Fibroblast of lung (primary cell): ENCODE data around the gene ATP8A2. TPM values are rescaled to one million over a fixed set of nuclear protein-coding genes. Genes with fewer than 3 reads are reported as not detected.

ENCODE experiments used
- DNase-seq, 2 donors: peaks; one replicate each; pipeline versions ENCODE4 v3.0.0 to v3.0.0-alpha.2; 2010; ENCODE audit warnings: low read depth in 2 of 2
- H2AFZ ChIP-seq: 2 replicates; pipeline ENCODE4 v1.5.1; 2012; ENCODE audit warnings: low read length, control low read depth, inconsistent platforms
- H3K27ac ChIP-seq: 2 replicates; pipeline ENCODE4 v1.5.1; 2011; ENCODE audit warnings: low read length, control low read depth; ENCODE audit not compliant: insufficient read depth
- H3K27me3 ChIP-seq: 2 replicates; pipeline ENCODE4 v1.5.1; 2011; ENCODE audit warnings: mild to moderate bottlenecking, low read length; ENCODE audit not compliant: control insufficient read depth, insufficient read depth
- H3K36me3 ChIP-seq: 2 replicates; pipeline ENCODE4 v1.5.1; 2011; ENCODE audit warnings: low read length; ENCODE audit not compliant: control insufficient read depth, insufficient read depth
- H3K4me1 ChIP-seq: 2 replicates; pipeline ENCODE4 v1.5.1; 2011; ENCODE audit warnings: low read length; ENCODE audit not compliant: control insufficient read depth, insufficient read depth; ENCODE audit errors: extremely low read depth
- H3K4me2 ChIP-seq: 2 replicates; pipeline ENCODE4 v1.5.1; 2011; ENCODE audit warnings: low read length, control low read depth; ENCODE audit not compliant: insufficient read depth; ENCODE audit errors: extremely low read depth
- H3K4me3 ChIP-seq, 4 experiments: fragments of 200-600 bp in 1 of 4; sonication (generic) in 1 of 4; replicated peaks in 1 of 4; 2 replicates each; pipeline ENCODE4 v1.5.1; 2011 to 2016; ENCODE audit warnings: low read length in 4 of 4, low read depth in 3 of 4, mild to moderate bottlenecking in 3 of 4, control low read depth in 2 of 4, inconsistent platforms in 1 of 4, mixed read lengths in 1 of 4; ENCODE audit not compliant: insufficient read depth in 1 of 4; ENCODE audit errors: control extremely low read depth in 1 of 4
- H3K79me2 ChIP-seq: 2 replicates; pipeline ENCODE4 v1.5.1; 2012; ENCODE audit warnings: mild to moderate bottlenecking, low read length, inconsistent platforms; ENCODE audit not compliant: control insufficient read depth, insufficient read depth
- H3K9ac ChIP-seq: 2 replicates; pipeline ENCODE4 v1.5.1; 2011; ENCODE audit warnings: mild to moderate bottlenecking, low read length, control low read depth; ENCODE audit not compliant: insufficient read depth
- H3K9me3 ChIP-seq: 2 replicates; pipeline ENCODE4 v1.5.1; 2012; ENCODE audit warnings: low read depth, low read length; ENCODE audit not compliant: control insufficient read depth, insufficient read depth
- H4K20me1 ChIP-seq: 2 replicates; pipeline ENCODE4 v1.5.1; 2011; ENCODE audit warnings: low read length; ENCODE audit not compliant: control insufficient read depth, insufficient read depth; ENCODE audit errors: extremely low read depth
- EZH2 ChIP-seq: IDR thresholded peaks from 2 replicates; pipeline ENCODE4 v1.5.1; 2012; ENCODE audit warnings: low read length, control low read depth, mild to moderate bottlenecking; ENCODE audit errors: missing control alignments
- polyA plus RNA-seq, 2 donors: library from polyadenylated mRNA; depleted of rRNA in 1 of 2; stranded (reverse) in 1 of 2; unstranded in 1 of 2; fragments of >200 nt; gene quantifications; 2 replicates each; pipeline ENCODE4 v1.2.1, GENCODE V29; 2011 to 2012; ENCODE audit warnings: missing spikeins in 1 of 2
- total RNA-seq: library from RNA; depleted of rRNA; stranded (reverse); fragments of >200 nt; gene quantifications from 2 replicates; pipeline ENCODE4 v1.2.1, GENCODE V29; 2014
- TF ChIP-seq, protein P1 (sequence below), 2 donors: IDR thresholded peaks in 1 of 2; conservative IDR thresholded peaks in 1 of 2; 1 replicate in 1 of 2; 2 replicates in 1 of 2; pipeline ENCODE4 v1.5.1; 2011 to 2012; ENCODE audit warnings: low read length in 2 of 2, control low read depth in 1 of 2, inconsistent platforms in 1 of 2, low read depth in 1 of 2, mild to moderate bottlenecking in 1 of 2

Gene ATP8A2
- total and polyA plus RNA-seq, 2 donors (not counting 1 experiment from before 2014, with no cell fraction given) = under 0.01 to 0.01 TPM

DNA sequence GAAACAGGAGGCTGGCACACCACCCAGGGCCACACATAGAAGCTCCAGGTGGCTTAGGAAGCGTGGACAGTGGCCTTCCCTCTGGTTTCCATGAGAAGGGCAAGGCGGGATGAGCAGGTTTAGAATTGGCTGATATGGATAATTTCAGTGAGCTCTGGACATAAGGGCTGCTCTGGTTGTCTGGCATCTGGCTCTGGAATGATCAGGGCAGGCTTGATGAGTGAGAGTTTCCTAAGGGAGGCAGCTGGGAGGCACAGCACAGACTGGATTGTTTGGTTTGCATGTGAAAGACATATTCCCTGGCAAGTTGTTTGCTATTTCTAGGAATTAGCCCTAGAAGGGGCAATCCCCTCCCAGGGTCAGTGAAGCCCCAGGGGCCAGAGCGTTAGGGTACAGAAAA is 129.5 kb downstream of the ATP8A2 start:
- Histone ChIP-seq H3K36me3 (no peaks in the 10 kb centered on the region), H3K9me3 (no peaks in the 10 kb centered on the region), H2AFZ (no peak overlapping the region), H3K79me2 (no peaks in the 10 kb centered on the region), H3K9ac (no peak overlapping the region), H4K20me1 (no peaks in the 10 kb centered on the region), H3K27me3 (no peaks in the 10 kb centered on the region), H3K4me3 (no peak overlapping the region), H3K4me1 (no peaks in the 10 kb centered on the region), H3K4me2 (no peak overlapping the region), H3K27ac (no peak overlapping the region)
- no peak for TF ChIP-seq EZH2
- TF ChIP-seq, protein P1, sequence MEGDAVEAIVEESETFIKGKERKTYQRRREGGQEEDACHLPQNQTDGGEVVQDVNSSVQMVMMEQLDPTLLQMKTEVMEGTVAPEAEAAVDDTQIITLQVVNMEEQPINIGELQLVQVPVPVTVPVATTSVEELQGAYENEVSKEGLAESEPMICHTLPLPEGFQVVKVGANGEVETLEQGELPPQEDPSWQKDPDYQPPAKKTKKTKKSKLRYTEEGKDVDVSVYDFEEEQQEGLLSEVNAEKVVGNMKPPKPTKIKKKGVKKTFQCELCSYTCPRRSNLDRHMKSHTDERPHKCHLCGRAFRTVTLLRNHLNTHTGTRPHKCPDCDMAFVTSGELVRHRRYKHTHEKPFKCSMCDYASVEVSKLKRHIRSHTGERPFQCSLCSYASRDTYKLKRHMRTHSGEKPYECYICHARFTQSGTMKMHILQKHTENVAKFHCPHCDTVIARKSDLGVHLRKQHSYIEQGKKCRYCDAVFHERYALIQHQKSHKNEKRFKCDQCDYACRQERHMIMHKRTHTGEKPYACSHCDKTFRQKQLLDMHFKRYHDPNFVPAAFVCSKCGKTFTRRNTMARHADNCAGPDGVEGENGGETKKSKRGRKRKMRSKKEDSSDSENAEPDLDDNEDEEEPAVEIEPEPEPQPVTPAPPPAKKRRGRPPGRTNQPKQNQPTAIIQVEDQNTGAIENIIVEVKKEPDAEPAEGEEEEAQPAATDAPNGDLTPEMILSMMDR (conservative IDR thresholded peaks at IDR 0.05 in 1 of 2, IDR thresholded peaks at IDR 0.05 in 1 of 2; ENCODE audit: low read depth in 1 of 2, low read length in 2 of 2) = no peak
- no peak for DNase-seq

DNA sequence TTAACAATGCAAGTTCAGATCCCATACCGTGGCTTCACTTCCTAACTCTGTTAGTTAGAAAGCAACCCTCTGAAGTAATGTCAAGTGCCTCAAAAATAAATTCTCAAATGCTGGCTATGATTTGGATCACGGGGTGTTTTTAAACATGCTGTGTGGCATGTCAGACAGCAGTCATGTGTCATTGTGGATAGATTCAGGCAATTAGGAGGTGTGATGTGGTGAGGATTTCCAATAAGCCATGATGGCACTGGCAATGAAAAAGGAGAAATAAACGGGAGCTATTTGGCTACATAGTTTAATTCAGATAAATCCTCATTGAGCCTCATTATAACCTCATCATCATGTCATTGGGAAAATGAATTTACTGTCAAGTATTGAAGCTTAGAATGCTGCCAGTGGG is 130.3 kb downstream of the ATP8A2 start:
- no peak overlapping the region for H2AFZ ChIP-seq
- no peaks in the 10 kb centered on the region for H4K20me1 ChIP-seq
- DNase-seq = no peak
- no peak overlapping the region for H3K4me2 ChIP-seq
- no peak overlapping the region for H3K9ac ChIP-seq
- no peaks in the 10 kb centered on the region for H3K36me3 ChIP-seq
- no peak for TF ChIP-seq EZH2
- TF ChIP-seq, protein P1 (conservative IDR thresholded peaks at IDR 0.05 in 1 of 2, IDR thresholded peaks at IDR 0.05 in 1 of 2; ENCODE audit: low read depth in 1 of 2, low read length in 2 of 2) = no peak
- no peak overlapping the region for H3K4me3 ChIP-seq
- H3K79me2 ChIP-seq = no peaks in the 10 kb centered on the region
- no peaks in the 10 kb centered on the region for H3K27me3 ChIP-seq
- no peak overlapping the region for H3K27ac ChIP-seq
- no peaks in the 10 kb centered on the region for H3K9me3 ChIP-seq
- H3K4me1 ChIP-seq = no peaks in the 10 kb centered on the region

DNA sequence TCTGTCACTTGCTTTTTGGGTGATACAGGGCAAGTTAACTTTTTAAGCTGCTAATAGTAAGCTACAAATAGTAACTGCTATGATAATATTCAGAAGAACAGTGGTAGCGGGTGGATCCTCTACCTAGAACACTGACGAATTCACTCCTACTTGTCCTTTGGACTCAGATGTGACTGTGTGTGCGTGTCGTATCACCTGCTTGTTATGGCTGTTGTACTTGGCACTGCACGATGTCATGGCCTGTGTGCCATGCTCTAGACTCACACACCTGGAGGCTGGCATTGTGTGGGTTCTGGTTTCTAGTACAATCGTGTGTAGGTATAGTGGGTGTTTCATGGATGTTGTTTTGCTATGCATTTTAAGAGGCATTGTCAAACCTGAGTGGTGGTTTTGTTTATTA is 130.8 kb downstream of the ATP8A2 start:
- Histone ChIP-seq H3K4me1 (no peaks in the 10 kb centered on the region), H3K9me3 (no peaks in the 10 kb centered on the region), H3K4me3 (no peak overlapping the region), H3K27me3 (no peaks in the 10 kb centered on the region), H3K27ac (no peak overlapping the region), H3K79me2 (no peaks in the 10 kb centered on the region), H3K9ac (no peak overlapping the region), H4K20me1 (no peaks in the 10 kb centered on the region), H3K36me3 (no peaks in the 10 kb centered on the region), H2AFZ (no peak overlapping the region), H3K4me2 (no peak overlapping the region)
- TF ChIP-seq EZH2 = no peak
- TF ChIP-seq, protein P1 (conservative IDR thresholded peaks at IDR 0.05 in 1 of 2, IDR thresholded peaks at IDR 0.05 in 1 of 2; ENCODE audit: low read depth in 1 of 2, low read length in 2 of 2) = no peak
- DNase-seq = no peak
